HepG2 (cell line): ENCODE measurements around the gene PCIF1. TPM values are rescaled to one million over a fixed set of nuclear protein-coding genes. Genes with fewer than 3 reads are reported as not detected.

Experiments used
- ARNTL ChIP-seq: sonication (generic); formaldehyde crosslinking; IDR thresholded peaks from 2 replicates; pipeline ENCODE4 v1.4.0; 2020; ENCODE audit warnings: mild to moderate bottlenecking, missing genetic modification reagents
- BHLHE40 ChIP-seq: IDR thresholded peaks from 2 replicates; pipeline ENCODE4 v1.6.1; 2011; ENCODE audit warnings: low read length, improper control_type of control experiment
- CC2D1A ChIP-seq: sonication (generic); formaldehyde crosslinking; IDR thresholded peaks from 2 replicates; pipeline ENCODE4 v1.8.1; 2023; ENCODE audit warnings: mild to moderate bottlenecking, missing genetic modification reagents
- FOSL1 ChIP-seq: sonication (generic); formaldehyde crosslinking; IDR thresholded peaks from 2 replicates; pipeline ENCODE4 v1.9.0; 2021; ENCODE audit warnings: missing genetic modification reagents, borderline replicate concordance
- HNRNPK ChIP-seq: fragments of 200-400 bp; formaldehyde crosslinking; IDR thresholded peaks from 2 replicates; pipeline ENCODE4 v1.6.1; 2018; ENCODE audit warnings: low read length, low read depth, moderate library complexity, mild to moderate bottlenecking; ENCODE audit not compliant: poor library complexity, severe bottlenecking
- HOXA5 ChIP-seq: sonication (generic); formaldehyde crosslinking; IDR thresholded peaks from 2 replicates; pipeline ENCODE4 v1.4.0; 2020; ENCODE audit warnings: missing genetic modification reagents
- MBD4 ChIP-seq: IDR thresholded peaks from 2 replicates; pipeline ENCODE4 v1.6.1; 2012; ENCODE audit warnings: low read length, inconsistent platforms, borderline replicate concordance
- MXD4 ChIP-seq: IDR thresholded peaks from 2 replicates; pipeline ENCODE4 v1.6.1; 2016; ENCODE audit warnings: mild to moderate bottlenecking, missing biosample characterization, missing genetic modification reagents
- NFRKB ChIP-seq: fragments of 450-650 bp; IDR thresholded peaks from 2 replicates; pipeline ENCODE4 v1.6.1; 2017
- SRY ChIP-seq: sonication (generic); formaldehyde crosslinking; IDR thresholded peaks from 2 replicates; pipeline ENCODE4 v1.8.0; 2022; ENCODE audit warnings: mild to moderate bottlenecking, missing genetic modification reagents
- ZFY ChIP-seq: sonication (generic); formaldehyde crosslinking; IDR thresholded peaks from 2 replicates; pipeline ENCODE4 v1.4.0; 2020; ENCODE audit warnings: missing genetic modification reagents
- ZNF232 ChIP-seq: sonication (generic); formaldehyde crosslinking; IDR thresholded peaks from 2 replicates; pipeline ENCODE4 v1.4.0; 2020; ENCODE audit warnings: missing genetic modification reagents, borderline replicate concordance
- ZNF703 ChIP-seq: sonication (generic); formaldehyde crosslinking; IDR thresholded peaks from 2 replicates; pipeline ENCODE4 v1.5.1; 2020; ENCODE audit warnings: missing genetic modification reagents, mild to moderate bottlenecking, moderate library complexity, borderline replicate concordance
- polyA plus RNA-seq, 8 experiments: library from polyadenylated mRNA; depleted of rRNA in 3 of 8; stranded (reverse) in 7 of 8; unstranded in 1 of 8; fragments of >200 nt; fragmentation: Illumina TruSeq in 4 of 8; extraction: Trizol in 4 of 8; gene quantifications; 2 replicates each; pipeline versions ENCODE4 v1.2.1 to v1.2.3, GENCODE V29; 2011 to 2016; ENCODE audit warnings: low read depth in 4 of 8, missing spikeins in 1 of 8, mixed read lengths in 1 of 8; ENCODE audit not compliant: insufficient read depth in 1 of 8
- total RNA-seq, 5 experiments: library from RNA; depleted of rRNA; stranded (reverse); fragments of >200 nt; fragmentation: Illumina TruSeq; extraction: Trizol; gene quantifications; 2 replicates each; pipeline ENCODE4 v1.2.3, GENCODE V29; 2016; ENCODE audit warnings: low read depth in 1 of 5
- TF ChIP-seq, protein P1 (sequence below): sonication (generic); formaldehyde crosslinking; IDR thresholded peaks from 2 replicates; pipeline ENCODE4 v1.4.0; 2020; ENCODE audit warnings: missing genetic modification reagents, borderline replicate concordance
- TF ChIP-seq, protein P2 (sequence below): IDR thresholded peaks from 2 replicates; pipeline ENCODE4 v1.6.1; 2016
- TF ChIP-seq, protein P3 (sequence below): sonication (generic); formaldehyde crosslinking; IDR thresholded peaks from 2 replicates; pipeline ENCODE4 v1.4.0; 2020; ENCODE audit warnings: mild to moderate bottlenecking, missing genetic modification reagents
- TF ChIP-seq, protein P4 (sequence below): sonication (generic); formaldehyde crosslinking; IDR thresholded peaks from 2 replicates; pipeline ENCODE4 v1.4.0; 2020; ENCODE audit warnings: missing genetic modification reagents, borderline replicate concordance
- TF ChIP-seq, protein P5 (sequence below): sonication (generic); formaldehyde crosslinking; IDR thresholded peaks from 2 replicates; pipeline ENCODE4 v1.4.0; 2020; ENCODE audit warnings: mild to moderate bottlenecking, missing genetic modification reagents

Gene PCIF1
- total and polyA plus RNA-seq, 2 of the 13 experiments (the other 11 are each of a cell fraction or from before 2014, with no cell fraction given), result 20.9 to 24.4 TPM

DNA sequence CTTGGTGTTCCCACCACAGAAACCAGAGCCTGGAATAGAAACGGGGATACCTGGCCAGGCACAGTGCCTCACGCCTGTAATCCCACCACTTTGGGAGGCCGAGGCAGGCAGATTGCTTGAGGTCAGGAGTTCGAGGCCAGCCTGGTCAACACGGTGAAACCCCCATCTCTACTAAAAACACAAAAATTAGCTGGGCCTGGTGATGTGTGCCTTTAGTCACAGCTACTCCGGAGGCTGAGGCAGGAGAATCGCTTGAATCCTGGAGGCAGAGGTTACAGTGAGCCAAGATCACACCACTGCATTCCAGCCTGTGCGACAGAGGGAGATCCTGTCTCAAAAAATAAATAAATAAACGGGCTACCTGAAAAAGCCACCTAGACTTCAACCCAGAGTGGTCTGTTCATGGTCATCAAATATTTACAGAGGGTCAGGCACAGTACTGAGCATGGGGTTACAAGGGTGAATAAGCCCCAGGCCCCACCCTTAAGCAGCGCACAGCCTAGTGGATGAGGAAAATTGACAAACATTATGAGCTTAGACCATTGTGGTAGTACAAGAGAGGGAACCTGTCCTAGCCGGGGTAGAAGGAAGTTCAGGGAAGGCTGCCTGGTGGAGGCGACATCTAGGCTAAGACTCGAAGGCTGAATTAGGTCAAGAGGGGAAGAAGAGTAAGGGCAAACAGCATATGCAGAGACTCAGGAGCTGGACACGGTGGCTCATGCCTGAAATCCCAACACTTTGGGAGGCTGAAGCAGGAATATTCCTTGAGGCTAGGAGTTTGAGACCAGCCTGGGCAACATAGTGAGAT lies 7.2 kb upstream of the PCIF1 start (continued):
- TF ChIP-seq FOSL1 (CRISPR knock-in tag), result no peak
- TF ChIP-seq, protein P1, sequence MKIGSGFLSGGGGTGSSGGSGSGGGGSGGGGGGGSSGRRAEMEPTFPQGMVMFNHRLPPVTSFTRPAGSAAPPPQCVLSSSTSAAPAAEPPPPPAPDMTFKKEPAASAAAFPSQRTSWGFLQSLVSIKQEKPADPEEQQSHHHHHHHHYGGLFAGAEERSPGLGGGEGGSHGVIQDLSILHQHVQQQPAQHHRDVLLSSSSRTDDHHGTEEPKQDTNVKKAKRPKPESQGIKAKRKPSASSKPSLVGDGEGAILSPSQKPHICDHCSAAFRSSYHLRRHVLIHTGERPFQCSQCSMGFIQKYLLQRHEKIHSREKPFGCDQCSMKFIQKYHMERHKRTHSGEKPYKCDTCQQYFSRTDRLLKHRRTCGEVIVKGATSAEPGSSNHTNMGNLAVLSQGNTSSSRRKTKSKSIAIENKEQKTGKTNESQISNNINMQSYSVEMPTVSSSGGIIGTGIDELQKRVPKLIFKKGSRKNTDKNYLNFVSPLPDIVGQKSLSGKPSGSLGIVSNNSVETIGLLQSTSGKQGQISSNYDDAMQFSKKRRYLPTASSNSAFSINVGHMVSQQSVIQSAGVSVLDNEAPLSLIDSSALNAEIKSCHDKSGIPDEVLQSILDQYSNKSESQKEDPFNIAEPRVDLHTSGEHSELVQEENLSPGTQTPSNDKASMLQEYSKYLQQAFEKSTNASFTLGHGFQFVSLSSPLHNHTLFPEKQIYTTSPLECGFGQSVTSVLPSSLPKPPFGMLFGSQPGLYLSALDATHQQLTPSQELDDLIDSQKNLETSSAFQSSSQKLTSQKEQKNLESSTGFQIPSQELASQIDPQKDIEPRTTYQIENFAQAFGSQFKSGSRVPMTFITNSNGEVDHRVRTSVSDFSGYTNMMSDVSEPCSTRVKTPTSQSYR (CRISPR knock-in tag), result peak; percentile 79; the same call in 1 of the 2 replicates
- peak; percentile 39 for TF ChIP-seq ZFY
- TF ChIP-seq SRY (CRISPR knock-in tag), result peak; percentile 75; the same call in 1 of the 2 replicates
- TF ChIP-seq, protein P2, sequence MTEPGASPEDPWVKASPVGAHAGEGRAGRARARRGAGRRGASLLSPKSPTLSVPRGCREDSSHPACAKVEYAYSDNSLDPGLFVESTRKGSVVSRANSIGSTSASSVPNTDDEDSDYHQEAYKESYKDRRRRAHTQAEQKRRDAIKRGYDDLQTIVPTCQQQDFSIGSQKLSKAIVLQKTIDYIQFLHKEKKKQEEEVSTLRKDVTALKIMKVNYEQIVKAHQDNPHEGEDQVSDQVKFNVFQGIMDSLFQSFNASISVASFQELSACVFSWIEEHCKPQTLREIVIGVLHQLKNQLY (CRISPR knock-in tag), result peak; percentile 90
- TF ChIP-seq, protein P3, sequence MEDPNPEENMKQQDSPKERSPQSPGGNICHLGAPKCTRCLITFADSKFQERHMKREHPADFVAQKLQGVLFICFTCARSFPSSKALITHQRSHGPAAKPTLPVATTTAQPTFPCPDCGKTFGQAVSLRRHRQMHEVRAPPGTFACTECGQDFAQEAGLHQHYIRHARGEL (CRISPR knock-in tag), result no peak
- TF ChIP-seq, protein P4, sequence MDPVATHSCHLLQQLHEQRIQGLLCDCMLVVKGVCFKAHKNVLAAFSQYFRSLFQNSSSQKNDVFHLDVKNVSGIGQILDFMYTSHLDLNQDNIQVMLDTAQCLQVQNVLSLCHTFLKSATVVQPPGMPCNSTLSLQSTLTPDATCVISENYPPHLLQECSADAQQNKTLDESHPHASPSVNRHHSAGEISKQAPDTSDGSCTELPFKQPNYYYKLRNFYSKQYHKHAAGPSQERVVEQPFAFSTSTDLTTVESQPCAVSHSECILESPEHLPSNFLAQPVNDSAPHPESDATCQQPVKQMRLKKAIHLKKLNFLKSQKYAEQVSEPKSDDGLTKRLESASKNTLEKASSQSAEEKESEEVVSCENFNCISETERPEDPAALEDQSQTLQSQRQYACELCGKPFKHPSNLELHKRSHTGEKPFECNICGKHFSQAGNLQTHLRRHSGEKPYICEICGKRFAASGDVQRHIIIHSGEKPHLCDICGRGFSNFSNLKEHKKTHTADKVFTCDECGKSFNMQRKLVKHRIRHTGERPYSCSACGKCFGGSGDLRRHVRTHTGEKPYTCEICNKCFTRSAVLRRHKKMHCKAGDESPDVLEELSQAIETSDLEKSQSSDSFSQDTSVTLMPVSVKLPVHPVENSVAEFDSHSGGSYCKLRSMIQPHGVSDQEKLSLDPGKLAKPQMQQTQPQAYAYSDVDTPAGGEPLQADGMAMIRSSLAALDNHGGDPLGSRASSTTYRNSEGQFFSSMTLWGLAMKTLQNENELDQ (CRISPR knock-in tag), result no peak
- no peak for TF ChIP-seq NFRKB
- peak; percentile 86; the same call in 1 of the 2 replicates for TF ChIP-seq CC2D1A (CRISPR knock-in tag)
- TF ChIP-seq, protein P5, sequence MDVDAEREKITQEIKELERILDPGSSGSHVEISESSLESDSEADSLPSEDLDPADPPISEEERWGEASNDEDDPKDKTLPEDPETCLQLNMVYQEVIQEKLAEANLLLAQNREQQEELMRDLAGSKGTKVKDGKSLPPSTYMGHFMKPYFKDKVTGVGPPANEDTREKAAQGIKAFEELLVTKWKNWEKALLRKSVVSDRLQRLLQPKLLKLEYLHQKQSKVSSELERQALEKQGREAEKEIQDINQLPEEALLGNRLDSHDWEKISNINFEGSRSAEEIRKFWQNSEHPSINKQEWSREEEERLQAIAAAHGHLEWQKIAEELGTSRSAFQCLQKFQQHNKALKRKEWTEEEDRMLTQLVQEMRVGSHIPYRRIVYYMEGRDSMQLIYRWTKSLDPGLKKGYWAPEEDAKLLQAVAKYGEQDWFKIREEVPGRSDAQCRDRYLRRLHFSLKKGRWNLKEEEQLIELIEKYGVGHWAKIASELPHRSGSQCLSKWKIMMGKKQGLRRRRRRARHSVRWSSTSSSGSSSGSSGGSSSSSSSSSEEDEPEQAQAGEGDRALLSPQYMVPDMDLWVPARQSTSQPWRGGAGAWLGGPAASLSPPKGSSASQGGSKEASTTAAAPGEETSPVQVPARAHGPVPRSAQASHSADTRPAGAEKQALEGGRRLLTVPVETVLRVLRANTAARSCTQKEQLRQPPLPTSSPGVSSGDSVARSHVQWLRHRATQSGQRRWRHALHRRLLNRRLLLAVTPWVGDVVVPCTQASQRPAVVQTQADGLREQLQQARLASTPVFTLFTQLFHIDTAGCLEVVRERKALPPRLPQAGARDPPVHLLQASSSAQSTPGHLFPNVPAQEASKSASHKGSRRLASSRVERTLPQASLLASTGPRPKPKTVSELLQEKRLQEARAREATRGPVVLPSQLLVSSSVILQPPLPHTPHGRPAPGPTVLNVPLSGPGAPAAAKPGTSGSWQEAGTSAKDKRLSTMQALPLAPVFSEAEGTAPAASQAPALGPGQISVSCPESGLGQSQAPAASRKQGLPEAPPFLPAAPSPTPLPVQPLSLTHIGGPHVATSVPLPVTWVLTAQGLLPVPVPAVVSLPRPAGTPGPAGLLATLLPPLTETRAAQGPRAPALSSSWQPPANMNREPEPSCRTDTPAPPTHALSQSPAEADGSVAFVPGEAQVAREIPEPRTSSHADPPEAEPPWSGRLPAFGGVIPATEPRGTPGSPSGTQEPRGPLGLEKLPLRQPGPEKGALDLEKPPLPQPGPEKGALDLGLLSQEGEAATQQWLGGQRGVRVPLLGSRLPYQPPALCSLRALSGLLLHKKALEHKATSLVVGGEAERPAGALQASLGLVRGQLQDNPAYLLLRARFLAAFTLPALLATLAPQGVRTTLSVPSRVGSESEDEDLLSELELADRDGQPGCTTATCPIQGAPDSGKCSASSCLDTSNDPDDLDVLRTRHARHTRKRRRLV (CRISPR knock-in tag), result no peak
- peak; percentile 89 for TF ChIP-seq ARNTL (CRISPR knock-in tag)
- peak; percentile 45; the same call in 1 of the 2 replicates for TF ChIP-seq MXD4 (CRISPR knock-in tag)
- peak; percentile 32; the same call in 1 of the 2 replicates for TF ChIP-seq BHLHE40
- TF ChIP-seq HNRNPK, result no peak
- peak; percentile 57; the same call in 1 of the 2 replicates for TF ChIP-seq ZNF703
- peak; percentile 24; the same call in 1 of the 2 replicates for TF ChIP-seq HOXA5 (CRISPR knock-in tag)
- peak; percentile 45; the same call in 1 of the 2 replicates for TF ChIP-seq MBD4
- TF ChIP-seq ZNF232 (CRISPR knock-in tag), result peak; percentile 63; the same call in 1 of the 2 replicates
